CD4-positive, alpha-beta T cell treated with Interferon alpha-2 for 1 hour (primary cell): ENCODE data around the gene HMOX2.

Experiments
- DNase-seq, 2 donors: peaks; one replicate each; pipeline ENCODE4 v3.0.0-alpha.2; 2020 to 2022

Gene HMOX2

GRCh38 chr16:4475880-4476788 is at the start of gene HMOX2:
HMOX2 (plus strand) TSS chr16:4476398; CDS start chr16:4505525, 29,127 bp downstream.
- DNase-seq, result peak; percentile 92 to 96

GRCh38 chr16:4426722-4427372 is 49.4 kb upstream of the HMOX2 start:
- DNase-seq, result no peak

DNA sequence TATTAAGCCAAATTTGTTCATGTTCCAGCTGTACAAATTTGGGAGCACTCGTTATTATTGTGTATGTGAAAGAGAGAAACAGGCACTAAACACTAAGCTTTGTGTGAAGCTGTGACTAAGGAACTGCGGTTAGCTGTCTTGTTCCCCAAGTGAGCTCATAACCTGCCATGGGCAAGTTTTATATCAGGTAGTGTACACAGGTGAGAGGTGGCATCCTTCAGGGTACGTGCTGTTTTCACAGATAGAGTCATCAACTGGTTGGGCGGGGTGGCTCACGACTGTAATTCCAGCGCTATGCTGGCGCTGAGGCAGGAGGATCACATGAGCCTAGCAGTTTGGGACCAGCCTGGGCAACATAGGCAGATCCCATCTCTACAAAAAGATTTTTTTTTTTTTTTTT is 47.7 kb upstream of the HMOX2 start:
- DNase-seq, result no peak

- no peak for DNase-seq
Measured at GRCh38 chr16:4431023-4431422, 45.2 kb upstream of the HMOX2 start.

- DNase-seq, result no peak
Measured at GRCh38 chr16:4433228-4433627, 43.0 kb upstream of the HMOX2 start.

GRCh38 chr16:4433914-4434787 is 42.0 kb upstream of the HMOX2 start:
- DNase-seq, result no peak

- no peak for DNase-seq
Measured at GRCh38 chr16:4435337-4436067, 40.7 kb upstream of the HMOX2 start.

- DNase-seq, result no peak
Measured at GRCh38 chr16:4437366-4437765, 38.8 kb upstream of the HMOX2 start.

DNA sequence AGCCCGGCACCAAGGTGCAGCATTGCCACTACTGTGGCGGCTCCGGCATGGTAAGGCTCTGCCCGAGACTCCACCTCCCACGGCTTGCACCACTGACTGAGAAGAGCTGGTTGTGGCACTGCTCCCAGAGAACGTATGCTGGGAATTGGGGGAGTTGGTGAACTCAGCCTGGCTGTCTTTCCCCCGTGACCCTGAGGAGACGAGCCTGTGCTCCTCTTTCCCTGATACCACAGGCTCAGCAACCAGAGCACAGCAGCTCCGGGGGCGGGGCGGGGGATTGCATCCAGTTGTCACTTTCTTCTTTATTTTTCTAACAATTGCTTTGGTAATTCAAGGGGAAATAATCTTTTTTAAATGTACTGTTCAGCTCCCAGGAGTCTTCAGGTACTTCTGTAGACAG is 33.8 kb upstream of the HMOX2 start:
- no peak for DNase-seq

DNA sequence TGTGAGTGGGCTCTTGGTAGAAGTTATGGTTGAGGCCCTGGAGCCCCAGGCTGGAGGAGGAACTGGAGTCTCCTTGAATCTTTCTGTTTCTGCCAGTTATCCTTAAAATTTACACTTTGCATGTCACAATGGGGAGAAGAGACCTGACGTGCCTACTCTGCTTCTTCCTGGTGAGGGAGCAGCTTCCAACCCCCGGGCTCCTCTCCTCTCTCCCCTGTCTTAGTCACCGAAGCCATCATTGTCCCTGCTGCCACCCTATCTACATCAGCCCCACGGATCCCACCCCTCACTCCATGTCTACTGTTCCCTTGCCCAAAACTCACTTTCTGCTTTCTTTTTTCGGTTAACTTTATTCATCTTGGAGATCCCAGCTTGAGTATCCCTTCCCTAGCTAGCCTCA is 32.9 kb upstream of the HMOX2 start:
- no peak for DNase-seq

- no peak for DNase-seq
Measured at GRCh38 chr16:4443986-4444385, 32.2 kb upstream of the HMOX2 start.

DNA sequence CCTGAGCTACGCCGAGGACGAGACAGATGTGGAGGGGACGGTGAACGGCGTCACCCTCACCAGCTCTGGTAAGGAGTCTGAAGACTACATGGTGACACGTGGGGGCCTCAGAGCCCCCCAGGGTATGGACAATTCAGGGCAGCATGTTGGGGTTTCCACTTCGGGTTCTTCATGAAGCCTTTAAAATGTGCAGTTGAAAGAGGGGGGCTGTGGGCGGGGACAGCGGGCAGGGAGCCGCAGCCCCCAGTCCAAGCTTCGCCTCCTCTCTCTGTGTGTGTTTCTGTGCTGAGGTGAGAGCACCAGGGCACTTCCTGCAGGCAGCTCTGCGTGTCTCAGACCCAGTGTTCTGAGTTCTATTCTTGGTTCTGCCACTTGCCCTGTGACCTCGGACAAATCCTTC is 25.8 kb upstream of the HMOX2 start:
- no peak for DNase-seq

DNA sequence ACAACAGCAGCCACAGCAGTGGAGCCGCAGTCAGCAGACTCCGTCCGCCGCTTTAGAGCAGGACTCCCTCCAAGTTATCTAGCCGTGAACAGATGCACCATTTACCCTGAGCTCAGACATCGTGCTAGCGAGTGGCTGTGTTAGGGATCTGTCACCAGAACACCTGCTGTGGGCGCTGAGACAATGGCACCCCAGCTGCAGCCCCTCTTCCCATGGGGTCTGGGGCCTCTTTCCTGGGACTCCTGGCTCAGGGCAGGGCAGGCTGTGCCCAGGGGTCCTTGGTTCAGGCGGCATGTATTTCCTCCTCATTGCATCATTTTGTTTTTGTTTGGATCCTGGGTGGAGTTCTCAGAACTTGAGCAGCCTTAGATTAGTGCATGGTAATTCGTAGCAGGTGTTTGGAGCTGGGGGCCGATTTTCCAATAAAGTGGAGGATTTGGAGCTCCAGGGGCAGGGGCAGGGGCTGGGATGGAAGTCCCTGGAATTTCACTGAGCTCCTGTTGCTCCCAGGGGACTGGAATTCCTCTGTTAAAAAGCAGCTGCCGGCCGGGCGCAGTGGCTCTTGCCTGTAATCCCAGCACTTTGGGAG is 25.2 kb upstream of the HMOX2 start:
- DNase-seq, result no peak

GRCh38 chr16:4452674-4453073 is 23.5 kb upstream of the HMOX2 start:
- DNase-seq, result no peak

GRCh38 chr16:4454623-4455022 is 21.6 kb upstream of the HMOX2 start:
- DNase-seq, result no peak

DNA sequence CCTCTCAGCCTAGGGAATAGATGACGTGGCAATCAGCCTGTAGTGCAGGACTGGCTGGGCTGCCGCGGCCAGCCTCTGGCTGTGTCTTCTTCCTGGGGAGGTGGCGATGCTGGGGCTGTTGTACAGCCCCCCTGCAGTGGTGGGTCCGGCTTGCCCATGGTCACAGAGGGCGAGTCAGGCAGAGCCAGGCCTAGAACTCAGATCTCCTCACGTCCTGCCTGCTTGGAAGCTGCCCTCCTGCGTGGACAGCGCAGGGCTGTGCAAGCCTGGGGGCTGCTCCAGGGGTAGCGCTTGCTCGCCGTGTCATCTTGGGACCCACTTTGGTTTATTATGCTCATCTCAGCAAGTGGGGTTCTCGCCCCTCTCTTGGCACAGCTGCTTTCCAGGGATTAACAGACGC is 21.1 kb upstream of the HMOX2 start:
- no peak for DNase-seq

GRCh38 chr16:4455951-4456350 is 20.2 kb upstream of the HMOX2 start:
- no peak for DNase-seq

DNA sequence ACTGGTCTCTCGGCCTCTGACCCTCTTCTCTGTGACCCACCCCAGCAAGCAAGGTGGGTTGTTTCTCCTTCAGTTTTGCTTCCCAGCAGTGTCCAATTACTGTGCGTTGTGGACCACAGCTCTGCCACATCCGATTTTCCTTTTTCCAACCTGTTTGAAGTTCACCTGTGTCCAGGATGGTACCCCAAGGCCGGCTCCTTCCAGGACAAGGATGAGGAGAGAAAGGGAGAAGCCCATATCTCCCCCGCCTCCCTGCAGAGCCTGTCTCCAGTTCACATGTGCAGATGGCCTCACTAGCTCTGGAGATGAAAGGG is 15.3 kb upstream of the HMOX2 start:
- DNase-seq, result no peak

- no peak for DNase-seq
Measured at GRCh38 chr16:4461250-4462085, 14.7 kb upstream of the HMOX2 start.

GRCh38 chr16:4463522-4464163 is 12.6 kb upstream of the HMOX2 start:
- DNase-seq, result no peak
